Measurements from ENCODE around the gene FASTKD2.
"Not testable (repeated sequence)": the region's sequence is repeated elsewhere in the genome, so short reads cannot be mapped to it uniquely, and the experiment has no call there.

FASTKD2 gene

GRCh38 chr2:206792645-206793044 lies 27.2 kb downstream of the FASTKD2 start:
- no peak for DNase-seq

GRCh38 chr2:206797376-206797775 lies 32.0 kb downstream of the FASTKD2 start:
- DNase-seq: peak; percentile 37

- DNase-seq: no peak
Observed at GRCh38 chr2:206798000-206798399, 32.6 kb downstream of the FASTKD2 start.

GRCh38 chr2:206799083-206799482 lies 33.7 kb downstream of the FASTKD2 start:
- DNase-seq: no peak

- DNase-seq: peak; percentile 4
Observed at GRCh38 chr2:206800506-206801417, 35.4 kb downstream of the FASTKD2 start.

- DNase-seq: no peak
Observed at GRCh38 chr2:206801418-206802189, 36.2 kb downstream of the FASTKD2 start.

GRCh38 chr2:206802654-206803514 lies 37.5 kb downstream of the FASTKD2 start:
- DNase-seq: no peak

GRCh38 chr2:206804326-206804725 lies 38.9 kb downstream of the FASTKD2 start:
- no peak for DNase-seq

- DNase-seq: no peak
Observed at GRCh38 chr2:206805887-206806607, 40.6 kb downstream of the FASTKD2 start.

- not testable (repeated sequence) for DNase-seq
Observed at GRCh38 chr2:206807624-206808023, 42.2 kb downstream of the FASTKD2 start.

GRCh38 chr2:206812471-206812870 lies 47.1 kb downstream of the FASTKD2 start:
- DNase-seq: not testable (repeated sequence)

- DNase-seq: no peak
Observed at GRCh38 chr2:206814498-206814897, 49.1 kb downstream of the FASTKD2 start.

GRCh38 chr2:206820807-206821206 lies 55.4 kb downstream of the FASTKD2 start:
- no peak for DNase-seq

- no peak for DNase-seq
Observed at GRCh38 chr2:206823178-206823577, 57.8 kb downstream of the FASTKD2 start.

- no peak for DNase-seq
Observed at GRCh38 chr2:206824087-206824618, 58.7 kb downstream of the FASTKD2 start.

GRCh38 chr2:206824993-206825392 lies 59.6 kb downstream of the FASTKD2 start:
- DNase-seq: no peak

- DNase-seq: no peak
Observed at GRCh38 chr2:206831442-206831995, 66.1 kb downstream of the FASTKD2 start.

GRCh38 chr2:206832873-206833272 lies 67.5 kb downstream of the FASTKD2 start:
- DNase-seq: no peak

GRCh38 chr2:206833291-206833690 lies 67.9 kb downstream of the FASTKD2 start:
- no peak for DNase-seq

GRCh38 chr2:206836722-206837121 lies 71.3 kb downstream of the FASTKD2 start:
- DNase-seq: no peak

- no peak for DNase-seq
Observed at GRCh38 chr2:206837775-206838174, 72.4 kb downstream of the FASTKD2 start.

- DNase-seq: no peak
Observed at GRCh38 chr2:206838690-206839089, 73.3 kb downstream of the FASTKD2 start.
